HG02981 (cell line): Measurements from ENCODE around the gene CANT1.
"Not testable (repeated sequence)": the region's sequence is repeated elsewhere in the genome, so short reads cannot be mapped to it uniquely, and the experiment has no call there.

Experiments
- ATAC-seq: cut with Tn5 transposase; IDR thresholded peaks from one replicate; pipeline ENCODE4 v1.9.1; 2021; ENCODE audit warnings: mild to moderate bottlenecking, moderate library complexity; ENCODE audit not compliant: unreplicated experiment

The CANT1 gene

DNA sequence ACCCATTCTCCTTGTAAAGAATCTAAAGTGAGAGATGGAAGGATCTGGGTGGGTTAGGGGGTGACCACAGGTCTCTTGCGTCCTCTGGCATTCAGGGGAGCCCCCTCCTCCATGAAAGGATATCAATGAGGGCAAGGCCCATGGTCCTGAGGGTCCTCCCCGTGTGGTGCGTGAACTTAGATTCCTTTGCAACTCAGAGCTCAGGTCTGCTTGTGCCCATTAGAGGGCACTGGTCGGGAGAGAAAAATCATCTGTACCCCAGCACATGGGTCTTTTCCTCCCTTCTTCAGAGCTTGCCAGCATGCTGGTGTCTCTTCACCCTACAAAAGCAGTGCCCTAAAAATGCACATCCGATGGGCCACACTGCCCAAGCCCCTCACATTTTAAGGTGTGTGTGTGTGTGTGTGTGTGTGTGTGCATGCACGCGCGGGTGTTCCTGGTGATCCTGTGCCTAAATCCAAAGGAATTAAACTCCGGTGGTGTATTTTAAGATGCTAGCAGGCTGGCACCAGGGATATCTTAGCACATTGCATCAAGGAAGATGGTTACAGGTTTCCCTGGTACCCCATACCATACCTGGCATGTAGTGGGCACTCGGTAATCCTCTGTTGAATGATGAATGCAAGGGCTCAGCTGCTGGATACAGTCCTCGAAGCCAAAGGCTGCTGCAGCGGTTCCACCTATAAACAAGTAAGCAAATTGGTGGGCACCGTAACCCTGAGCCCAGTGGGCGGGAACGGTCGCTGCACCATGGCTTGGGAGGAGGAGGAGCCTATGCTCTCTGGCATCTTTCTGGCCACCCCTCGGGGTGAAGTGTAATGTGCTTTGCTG, 19.1 kb upstream of the CANT1 start:
- no peak for ATAC-seq

DNA sequence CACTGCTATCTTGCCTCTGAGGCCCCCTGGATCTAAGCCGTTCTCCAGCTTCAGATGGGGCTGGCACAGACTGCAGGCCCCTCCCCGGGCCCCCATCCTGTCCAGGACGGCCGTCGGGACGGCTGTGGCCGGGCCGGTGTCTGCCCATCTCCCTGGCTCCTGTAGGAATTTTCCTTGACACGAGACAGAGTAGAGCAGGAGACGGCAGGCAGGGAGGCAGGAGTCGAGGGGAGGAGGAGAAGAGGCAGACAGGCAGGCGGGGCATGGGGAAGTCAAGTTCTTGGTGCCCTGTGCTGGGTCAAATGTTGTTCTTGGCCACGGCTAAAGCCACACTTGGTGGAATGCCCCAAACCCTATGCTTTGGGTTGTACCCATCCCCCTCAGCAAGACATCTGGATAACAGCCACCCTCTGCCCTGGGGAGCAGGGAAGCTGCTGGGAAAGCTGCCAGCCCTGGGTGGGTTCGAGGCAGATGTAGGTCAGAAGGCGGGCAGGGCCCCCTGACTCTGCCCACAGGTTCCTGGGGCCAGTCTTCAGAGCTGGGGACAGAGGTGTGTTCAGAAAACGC, 18.4 kb upstream of the CANT1 start:
- ATAC-seq: no peak

DNA sequence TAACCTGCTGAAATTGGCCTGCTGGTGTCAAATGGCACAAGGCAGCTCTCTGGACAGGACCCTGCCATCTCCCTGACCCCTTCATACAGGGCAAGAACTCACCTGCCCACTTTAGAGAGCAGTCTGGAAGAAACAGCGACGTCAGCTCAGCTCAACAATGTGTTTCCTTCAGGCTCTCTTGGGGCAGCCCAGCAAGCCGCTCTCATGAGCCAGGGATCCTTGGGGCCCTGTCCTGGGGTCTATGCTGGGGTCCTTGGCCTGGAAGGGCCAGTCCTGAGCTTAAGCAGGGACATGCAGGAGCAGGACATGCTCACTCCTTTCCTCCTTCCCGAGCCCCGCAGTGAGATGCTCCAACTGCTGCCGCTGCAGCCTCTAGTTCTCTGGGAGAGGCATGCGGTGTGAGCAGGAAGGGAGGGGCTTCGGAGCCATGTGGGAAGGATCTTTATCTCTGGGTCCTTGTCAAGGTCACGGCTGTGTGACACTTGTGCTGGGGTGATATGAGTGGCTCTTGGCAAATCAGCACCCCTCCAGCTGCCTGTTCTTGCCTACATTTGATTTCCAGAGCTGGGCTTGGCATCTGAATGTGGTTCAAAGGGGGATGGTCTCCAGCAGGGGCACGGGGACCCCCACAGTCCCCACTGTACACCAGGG, 17.8 kb upstream of the CANT1 start:
- ATAC-seq: no peak

DNA sequence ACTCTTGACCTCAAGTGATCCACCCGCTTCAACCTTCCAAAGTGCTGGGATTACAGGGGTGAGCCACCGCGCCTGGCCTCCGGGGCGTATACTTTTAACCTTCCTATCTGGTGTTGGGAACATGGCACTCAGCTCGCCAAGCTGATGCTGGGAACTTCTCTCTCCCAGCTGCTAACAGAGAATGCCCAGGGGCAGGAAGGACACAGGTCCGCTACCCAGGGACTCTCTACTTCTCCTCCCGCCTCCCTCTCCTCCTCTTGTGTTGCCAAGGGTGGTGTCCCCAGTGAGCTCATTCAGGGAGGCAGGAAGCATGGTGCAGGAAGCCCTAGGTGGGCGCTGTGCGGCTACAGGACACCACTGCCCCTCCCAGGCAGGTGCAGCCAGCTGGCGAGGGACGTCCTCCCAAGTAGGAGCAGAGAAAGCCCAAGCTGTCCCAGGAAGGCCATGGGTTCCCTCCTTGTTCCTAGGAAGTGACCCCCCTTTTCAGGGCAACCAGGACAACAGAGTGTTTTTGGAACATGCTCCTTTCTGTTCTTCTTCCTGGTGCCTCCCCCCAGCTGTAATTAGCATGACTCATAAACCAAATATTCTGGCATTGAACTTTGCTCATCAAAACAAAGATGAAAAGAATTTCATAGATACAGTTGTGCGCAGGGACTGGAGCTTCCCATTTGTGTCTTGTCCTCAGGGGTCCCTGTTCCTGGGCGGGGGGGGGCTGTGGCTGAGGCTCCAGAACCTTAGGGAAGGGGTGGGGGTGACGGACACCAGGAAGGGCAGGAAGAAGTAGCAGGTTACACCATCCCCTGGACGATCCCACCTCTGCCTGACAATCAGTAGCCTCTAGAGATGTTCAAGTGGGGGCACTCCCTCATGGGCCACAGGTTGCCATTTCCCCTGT, 17.1 kb upstream of the CANT1 start:
- ATAC-seq: no peak

DNA sequence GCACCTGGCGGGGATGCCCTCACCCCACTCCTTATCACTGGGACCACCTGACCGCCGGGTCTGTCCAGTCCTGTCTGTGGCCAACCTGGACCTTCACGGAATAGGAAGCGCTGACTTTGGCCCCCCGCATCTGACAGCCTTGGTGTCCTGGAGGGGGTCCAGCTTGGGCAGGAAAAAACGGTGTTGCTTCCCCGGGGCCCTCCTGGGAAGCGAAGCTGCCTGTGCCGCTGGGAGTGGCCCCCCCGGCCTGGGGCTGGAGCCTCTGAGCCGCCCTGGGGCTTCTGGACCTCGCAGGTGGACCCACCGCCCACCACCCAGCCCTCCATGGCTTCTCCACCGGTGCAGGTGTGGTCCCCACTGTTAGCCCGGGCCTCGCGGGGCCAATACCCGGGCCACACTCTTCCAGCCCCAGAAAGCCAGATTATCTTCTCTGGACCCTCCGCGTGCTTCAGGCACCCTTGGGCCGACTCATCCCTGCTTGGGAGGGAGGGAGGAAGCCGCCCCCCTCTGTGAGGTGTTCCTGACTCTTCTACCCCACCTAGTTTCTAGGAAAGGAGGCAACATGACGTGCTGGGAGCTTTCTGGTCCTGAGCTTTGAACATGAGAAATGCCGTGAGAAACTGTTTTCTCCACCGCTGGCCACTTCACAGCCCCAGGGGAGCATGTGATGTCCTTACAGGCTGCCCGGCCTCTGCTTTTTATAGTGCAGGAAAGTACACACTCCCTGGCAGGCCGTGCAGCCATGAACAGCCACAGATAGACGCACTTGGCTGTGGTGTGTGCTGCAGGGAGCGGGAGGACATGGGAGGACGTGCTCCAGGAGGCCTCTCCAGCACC, 15.6 kb upstream of the CANT1 start:
- no peak for ATAC-seq

DNA sequence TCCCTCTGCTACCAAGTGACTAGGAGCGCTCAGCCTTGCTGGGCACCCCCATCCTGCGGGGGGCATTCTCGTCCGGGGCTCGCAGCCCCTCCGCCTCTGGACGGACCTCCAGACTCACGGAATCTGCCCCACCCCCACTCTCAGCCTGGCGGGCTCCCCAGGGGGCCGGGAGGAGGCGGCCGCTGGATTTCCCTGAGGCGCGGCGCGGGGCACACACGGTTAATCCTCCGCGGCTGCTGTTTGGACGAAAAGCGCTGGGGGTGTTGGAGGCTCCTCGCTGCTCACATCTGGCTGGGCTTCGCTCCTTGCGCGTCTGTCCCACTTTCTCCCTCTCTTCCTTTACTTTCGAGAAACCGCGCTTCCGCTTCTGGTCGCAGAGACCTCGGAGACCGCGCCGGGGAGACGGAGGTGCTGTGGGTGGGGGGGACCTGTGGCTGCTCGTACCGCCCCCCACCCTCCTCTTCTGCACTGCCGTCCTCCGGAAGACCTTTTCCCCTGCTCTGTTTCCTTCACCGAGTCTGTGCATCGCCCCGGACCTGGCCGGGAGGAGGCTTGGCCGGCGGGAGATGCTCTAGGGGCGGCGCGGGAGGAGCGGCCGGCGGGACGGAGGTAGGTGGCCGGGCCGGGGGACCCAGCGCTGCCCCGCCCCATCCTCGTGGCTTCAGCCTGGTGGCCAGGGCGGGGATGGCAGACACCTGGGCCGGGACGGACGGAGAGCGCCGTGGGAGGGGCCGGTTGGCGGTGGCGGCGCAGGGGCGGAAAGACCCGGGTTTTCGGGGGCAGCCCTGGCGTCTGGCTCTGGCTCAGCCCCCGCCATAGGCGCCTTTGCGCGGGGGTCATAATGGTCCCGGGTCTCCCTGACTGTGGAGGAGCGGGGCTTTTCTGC, 14.6 kb upstream of the CANT1 start, which contains the start of gene C1QTNF1:
Gene C1QTNF1 (plus strand): TSS at position 284 of the 886 bp plus-strand sequence. CDS start 19,800 bp downstream, outside the sequence.
- no peak for ATAC-seq

DNA sequence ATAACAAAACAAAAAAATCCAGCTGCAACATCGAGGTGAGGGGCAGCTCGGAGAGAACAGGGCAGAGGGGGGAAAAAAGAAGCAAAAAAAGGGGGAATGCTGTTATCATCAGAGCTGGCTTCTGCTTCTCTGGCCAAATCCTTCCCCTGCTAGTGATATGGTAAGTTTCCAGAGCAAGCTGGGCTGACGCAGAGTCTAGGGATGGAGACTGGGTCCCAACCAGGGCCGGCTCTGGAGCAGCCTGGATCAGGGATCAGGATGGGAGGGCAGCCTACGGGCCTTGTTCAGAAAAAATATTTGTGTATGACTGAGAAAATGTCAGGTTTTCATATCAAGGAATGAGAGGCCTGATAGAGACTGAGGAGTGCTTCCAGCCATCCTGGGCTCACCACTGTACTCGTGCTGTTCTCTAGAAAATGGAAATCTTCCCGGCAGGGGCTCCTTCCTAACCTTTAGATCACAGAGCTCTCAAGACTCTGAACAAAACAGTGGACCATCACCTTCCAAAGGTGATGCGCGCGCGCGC, 13.7 kb upstream of the CANT1 start:
- no peak for ATAC-seq

DNA sequence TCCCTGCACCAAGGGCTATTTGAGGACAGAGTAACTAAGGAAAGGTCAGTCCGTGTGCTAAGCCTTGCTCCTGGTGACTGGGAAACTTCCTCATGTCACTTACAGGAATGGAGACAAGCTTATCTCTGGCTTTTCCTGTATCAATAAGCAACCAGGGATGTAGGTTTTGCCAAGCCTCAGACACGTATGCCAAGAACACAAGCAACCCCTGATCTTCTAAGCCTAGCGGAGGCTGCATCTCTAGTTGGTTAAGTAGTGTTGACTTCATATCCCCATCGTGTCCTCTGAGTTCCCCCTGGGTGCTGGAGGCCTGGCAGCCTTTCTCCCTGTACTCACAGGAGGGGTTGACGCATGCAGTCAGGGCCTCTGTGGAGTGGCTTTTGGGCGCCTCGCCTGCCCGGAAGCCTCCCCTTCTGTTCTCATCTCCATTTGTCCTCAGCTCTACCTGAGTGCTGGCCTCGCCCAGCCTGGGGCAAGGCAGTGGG, 13.0 kb upstream of the CANT1 start:
- ATAC-seq: no peak

DNA sequence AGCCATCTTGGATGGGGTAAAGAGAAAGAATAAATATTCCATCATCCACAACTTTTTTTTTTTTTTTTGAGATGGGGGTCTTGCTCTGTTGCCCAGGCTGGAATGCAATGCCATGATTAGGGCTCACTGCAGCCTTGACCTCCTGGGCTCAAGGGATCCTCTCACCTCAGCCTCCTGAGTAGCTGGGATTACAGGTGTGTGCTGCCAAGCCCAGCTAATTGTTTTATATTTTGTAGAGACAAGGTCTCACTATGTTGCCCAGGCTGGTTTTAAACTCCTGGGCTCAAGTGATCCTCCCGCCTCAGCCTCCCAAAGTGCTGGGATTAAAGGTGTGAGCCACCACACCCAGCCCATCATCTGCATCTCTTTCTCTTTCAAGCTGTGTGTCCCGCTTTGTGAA, 12.4 kb upstream of the CANT1 start:
- not testable (repeated sequence) for ATAC-seq

DNA sequence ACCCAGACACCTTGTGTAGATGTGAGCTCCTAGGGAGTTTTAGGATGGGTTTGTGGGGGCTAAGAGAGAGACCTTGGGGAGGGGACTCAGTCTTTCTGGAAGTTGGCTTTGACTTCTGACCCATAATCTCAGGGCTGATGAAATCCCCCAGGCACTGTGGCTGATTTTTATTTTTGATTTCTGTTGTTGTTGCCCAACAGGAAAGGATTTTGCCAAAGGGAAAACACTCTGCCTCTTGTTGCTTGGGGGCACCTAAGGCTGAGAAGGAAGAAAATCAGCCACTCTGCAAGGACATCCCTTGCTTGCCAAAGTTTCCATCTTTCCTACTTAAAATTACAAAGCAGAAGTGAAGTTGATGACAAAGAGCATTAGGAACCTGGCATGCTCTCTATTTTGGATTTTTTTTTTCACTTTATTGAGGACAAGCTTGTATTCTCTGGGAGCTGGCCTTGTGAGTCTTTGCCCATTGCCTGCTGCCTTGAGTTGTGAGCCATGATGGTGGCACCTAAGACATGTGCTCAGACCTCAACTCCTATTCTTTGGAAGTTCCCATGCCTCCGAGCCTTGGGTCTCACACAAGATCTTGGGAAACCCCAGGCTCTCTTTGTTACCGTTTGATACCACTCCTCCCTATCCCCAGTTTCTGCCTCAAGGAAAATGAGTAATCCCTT, 11.2 kb upstream of the CANT1 start:
- no peak for ATAC-seq

DNA sequence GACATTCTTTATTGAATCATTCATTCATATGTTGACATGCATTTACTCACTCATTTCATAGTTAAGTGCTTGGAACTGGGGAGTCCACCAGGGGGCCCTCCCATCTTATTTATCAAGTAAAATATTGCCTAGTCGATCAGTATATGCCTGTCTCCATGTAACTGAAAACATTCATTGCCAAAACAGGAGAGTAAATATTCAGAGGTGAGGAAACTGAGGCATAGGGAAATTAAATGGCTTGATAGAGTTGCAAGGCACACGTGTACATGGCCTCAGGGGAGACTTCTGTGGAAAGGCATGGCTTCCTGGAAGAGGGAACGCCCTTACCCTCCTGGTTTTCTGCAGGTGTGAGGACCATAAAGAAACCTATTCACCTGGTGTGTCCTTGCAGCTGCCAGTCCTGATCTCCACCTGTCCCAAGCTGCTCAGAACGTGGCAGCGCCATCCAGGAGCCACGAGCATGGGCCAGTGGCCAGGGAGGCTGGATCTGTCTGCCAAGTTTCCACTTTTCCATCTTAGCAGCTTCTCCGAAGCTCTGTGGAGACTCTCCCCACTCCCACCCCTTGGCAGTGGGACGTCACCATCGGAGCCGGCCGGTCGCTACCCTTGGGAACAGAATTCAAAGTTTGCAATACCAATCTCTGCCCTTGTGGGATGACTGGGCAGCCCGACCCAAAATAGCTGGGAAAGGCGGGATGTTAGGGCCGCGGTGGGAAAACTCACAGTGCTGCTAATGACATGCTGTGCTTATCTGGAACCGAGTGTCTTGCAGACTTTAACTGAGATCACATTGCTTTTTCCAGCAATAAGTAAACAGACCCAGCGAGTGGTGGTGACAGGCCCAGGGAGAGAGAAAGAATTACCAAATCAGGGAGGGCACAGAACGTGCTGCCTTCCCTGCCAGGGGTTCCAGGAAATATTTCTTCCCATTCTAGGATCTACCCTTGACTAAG, 10.3 kb upstream of the CANT1 start:
- ATAC-seq: no peak

DNA sequence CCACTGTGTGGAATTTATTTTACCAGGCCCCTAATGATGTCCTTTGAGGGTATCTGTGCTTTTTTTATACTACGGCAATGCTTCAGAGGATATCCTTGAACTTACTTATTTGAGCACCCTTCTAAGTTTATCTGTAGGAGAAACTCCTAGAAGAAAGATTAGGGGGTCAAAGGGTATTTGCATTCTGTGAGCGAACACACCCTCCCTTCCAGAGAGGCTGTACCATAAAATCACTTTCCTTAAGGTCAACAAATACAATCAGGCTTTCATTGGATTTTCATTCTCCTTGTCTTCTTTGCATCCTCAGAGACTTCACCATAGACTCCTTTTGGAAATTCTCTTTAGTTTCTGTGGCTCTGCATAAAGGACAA, 9.7 kb upstream of the CANT1 start:
- ATAC-seq: no peak

DNA sequence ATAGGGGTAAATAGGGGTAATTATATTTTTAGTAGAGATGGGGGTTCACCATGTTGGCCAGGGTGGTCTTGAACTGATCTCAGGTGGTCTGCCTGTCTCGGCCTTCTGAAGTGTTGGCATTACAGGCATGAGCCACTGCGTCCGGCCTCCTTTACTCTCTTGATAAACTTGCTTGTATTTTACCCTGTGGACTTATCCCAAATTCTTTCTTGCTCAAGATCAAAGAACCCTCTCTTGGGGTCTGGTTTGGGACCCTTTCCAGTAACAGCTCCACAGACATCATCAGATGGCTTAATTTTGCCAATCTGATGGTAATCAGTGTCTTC, 8.8 kb upstream of the CANT1 start:
- ATAC-seq: no peak

DNA sequence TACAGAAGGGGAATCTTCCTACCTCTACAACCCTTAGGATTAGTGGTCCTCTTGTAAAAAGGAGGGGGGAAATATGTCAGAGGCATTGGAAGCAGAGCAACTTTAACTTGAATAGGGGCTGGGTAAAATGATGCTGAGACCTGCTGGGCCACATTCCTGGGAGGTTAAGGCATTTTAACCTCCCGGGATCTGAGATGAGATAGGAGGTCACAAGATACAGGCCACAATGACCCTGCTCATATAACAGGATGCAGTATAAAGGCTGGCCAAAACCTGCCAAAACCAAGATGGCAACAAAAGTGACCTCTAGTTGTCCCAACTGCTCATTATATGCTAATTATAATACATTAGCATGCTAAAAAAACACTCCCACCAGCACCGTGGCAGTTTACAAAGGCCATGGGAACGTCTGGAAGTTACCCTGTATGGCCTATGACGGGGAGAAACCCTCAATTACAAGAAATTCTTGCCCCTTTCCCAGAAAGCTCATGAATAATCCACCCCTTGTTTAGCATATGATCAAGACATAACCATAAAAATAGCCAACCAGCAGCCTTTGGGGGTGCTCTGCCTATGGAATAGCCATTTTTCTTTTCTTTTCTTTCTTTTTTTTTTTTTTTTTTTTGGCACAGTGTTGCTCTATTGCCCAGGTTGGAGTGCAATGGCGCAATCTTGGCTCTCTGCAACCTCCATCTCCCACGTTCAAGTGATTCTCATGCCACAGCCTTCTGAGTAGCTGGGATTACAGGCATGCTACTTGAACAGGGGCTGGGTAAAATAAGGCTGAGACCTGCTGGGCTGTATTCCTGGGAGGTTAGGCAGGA, 8.2 kb upstream of the CANT1 start:
- ATAC-seq: no peak

DNA sequence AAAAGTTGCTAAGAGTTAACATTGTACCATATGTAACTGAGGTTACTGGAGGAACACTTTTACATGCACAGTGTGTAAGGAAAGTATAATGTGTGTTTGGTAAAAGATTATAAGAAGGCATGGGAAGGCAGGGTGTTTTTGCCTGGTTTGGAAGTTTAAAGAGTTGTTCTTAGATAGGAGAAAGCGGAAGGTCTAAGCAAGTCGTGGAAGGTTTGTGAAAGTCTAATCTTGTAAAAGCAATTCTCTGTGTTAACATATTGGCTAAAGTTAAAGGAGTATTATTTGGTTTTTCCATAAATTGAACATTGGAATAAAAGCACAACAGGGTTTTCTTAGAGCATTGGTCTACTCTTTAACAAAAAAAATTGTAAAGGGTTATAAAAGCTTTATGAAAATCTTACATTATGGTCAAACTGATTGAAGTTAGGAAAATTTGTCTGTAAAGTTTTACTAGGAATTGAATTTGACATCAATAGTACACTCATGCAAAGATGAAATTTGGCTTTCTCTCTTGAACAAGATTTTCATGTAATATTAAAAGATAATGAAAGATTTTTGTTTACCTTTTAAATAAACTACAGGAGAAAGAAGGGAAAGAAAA, 4.7 kb upstream of the CANT1 start:
- ATAC-seq: no peak

DNA sequence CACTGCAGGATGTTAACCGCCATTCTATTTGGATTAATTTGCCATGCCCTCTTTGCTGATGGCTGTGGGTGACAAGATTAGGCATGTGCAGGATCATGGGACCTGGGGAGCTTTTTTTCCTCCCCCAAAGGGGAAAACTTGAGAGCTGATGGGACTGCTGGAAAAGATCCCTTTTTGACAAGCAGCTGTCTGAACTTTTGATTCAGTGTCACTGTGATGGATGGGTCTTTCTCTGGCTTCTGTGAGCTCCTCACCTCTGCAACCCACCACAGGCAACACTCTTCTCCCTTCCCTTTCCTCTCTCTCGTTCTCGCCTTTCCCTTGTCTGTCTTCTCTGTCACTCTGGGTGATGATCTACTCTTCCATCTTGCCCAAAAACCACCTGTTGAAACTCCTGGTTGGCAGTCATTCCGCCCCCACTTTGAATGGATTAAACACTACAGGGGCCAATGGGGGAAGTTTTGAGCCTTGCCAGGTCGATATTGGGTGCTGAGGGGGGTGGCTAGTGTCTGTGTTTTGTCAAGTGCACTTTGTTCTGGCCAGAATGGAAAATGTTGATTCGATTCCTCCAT, 3.1 kb upstream of the CANT1 start:
- no peak for ATAC-seq
